WI38 (cell line): ENCODE measurements around the gene TVP23A.

ENCODE experiments used
- H3K4me3 ChIP-seq: 2 replicates; pipeline ENCODE4 v1.5.1; 2011; ENCODE audit warnings: low read depth, mild to moderate bottlenecking, control low read depth, low read length
- TF ChIP-seq, protein P1 (sequence below): IDR thresholded peaks from 2 replicates; pipeline ENCODE4 v1.5.1; 2012; ENCODE audit warnings: low read depth, mild to moderate bottlenecking, control low read depth, low read length

TVP23A gene

DNA sequence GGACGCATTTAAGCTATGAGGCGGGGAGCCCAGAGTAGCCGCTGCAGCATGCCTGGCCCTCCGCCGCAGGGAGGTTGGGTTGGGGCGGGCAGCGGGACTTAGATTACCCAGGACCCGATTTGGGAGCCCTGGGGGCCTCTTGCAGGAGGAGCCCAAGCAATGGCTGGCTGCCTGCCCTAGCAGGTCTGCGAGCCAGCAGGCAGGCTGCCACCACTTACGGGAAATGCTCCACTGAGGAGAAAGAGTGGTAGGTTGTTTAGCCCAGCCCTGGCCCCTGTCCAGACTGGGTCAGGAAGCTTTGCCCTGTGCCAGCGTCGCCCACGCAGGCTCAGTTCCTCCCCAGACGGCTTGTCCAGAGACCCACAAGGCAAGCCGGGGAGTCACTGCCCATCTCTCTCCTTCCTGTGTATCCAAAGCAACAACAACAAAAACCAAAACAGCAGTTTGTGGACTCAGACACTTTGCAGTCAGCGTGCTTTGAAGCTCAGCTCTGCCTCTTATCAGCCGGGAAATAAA is 10.3 kb upstream of the TVP23A start:
- no peak overlapping the region for H3K4me3 ChIP-seq
- TF ChIP-seq, protein P1, sequence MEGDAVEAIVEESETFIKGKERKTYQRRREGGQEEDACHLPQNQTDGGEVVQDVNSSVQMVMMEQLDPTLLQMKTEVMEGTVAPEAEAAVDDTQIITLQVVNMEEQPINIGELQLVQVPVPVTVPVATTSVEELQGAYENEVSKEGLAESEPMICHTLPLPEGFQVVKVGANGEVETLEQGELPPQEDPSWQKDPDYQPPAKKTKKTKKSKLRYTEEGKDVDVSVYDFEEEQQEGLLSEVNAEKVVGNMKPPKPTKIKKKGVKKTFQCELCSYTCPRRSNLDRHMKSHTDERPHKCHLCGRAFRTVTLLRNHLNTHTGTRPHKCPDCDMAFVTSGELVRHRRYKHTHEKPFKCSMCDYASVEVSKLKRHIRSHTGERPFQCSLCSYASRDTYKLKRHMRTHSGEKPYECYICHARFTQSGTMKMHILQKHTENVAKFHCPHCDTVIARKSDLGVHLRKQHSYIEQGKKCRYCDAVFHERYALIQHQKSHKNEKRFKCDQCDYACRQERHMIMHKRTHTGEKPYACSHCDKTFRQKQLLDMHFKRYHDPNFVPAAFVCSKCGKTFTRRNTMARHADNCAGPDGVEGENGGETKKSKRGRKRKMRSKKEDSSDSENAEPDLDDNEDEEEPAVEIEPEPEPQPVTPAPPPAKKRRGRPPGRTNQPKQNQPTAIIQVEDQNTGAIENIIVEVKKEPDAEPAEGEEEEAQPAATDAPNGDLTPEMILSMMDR = no peak

DNA sequence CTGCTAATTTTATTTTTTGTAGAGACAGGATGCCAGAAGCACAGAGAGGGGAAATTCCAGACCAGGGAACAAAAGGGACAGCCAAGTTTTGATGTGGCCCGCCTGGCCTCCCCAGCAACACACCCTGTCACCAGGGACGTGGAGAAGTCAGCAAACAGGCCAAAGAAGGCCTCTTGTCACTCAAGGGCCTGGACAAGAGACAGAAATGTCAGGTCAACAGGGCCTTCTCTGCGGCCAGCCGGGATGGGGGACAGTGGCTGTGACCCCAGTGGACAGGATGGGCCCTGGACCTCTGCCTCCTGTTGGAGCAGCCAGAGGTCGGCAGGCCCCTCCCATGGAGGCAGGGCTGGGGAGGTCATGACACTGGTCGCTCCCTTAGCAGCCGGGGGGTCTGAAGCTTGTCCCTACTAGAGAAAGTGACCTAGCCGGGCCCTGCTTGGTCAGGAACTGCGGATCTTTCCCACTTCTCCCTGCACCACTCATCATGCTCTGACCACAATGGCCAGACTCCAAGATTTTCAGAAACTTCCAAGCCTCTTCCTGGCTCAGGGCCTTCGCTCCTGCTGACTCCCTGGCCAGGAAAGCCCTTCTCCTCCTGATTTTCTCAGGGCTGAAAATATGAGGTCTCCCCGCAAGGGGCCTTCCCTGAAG is 9.2 kb upstream of the TVP23A start:
- no peak overlapping the region for H3K4me3 ChIP-seq
- TF ChIP-seq, protein P1 = no peak

DNA sequence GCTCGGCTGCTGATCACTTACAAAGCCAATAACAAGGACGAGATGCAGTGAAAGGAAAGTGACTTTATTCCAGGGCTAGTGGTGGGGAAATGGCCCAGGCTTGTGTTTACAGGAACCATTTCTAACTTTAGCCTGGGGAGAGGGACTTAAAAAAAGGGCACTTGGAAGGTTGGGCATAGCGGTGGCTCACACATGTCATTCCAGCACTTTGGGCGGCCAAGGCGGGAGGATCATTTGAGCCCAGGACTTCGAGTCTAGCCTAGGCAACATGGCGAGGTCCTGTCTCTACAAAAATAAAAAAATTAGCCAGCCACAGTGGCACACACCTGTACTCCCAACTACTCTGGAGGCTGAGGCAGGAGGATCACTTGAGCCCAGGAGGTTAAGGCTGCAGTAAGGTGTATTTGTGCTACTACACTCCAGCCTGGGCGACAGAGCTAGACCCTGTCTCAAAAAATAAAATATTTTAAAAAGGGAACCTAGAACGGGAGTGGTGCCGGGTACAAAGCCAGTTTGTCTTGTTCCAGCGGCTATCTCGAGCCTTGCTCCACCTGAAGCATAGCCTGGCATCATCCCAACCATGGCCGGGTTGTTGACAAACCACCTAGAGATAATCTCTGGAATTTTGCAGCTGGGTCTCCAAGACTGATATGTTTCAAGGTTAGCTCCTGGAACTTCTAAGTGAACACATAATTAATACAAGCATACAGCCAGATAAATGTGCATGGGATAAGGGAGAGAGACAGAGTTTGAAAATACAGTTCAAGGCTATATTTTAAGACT is 5.7 kb upstream of the TVP23A start:
- no peak overlapping the region for H3K4me3 ChIP-seq
- TF ChIP-seq, protein P1 = no peak

DNA sequence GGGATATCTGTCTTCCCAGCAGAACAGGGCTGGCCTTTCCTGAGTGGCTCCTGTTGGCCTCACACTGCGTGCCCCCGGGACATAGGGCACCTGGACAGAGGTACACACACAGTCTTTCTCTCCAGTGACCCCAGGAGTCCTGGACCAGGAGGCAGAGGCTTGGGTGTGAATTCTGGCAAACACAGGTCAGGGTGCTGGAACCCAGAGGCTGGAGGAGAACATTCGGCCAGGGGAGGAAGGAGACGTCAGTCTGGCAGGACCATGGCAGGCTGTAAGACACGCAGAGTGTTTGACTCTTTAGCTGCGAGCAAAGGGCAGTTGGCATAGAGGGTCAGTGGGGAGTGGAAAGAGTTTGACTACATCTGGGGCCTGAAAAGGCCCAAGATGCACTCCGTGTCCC is 4.1 kb upstream of the TVP23A start:
- no peak overlapping the region for H3K4me3 ChIP-seq
- TF ChIP-seq, protein P1 = no peak

DNA sequence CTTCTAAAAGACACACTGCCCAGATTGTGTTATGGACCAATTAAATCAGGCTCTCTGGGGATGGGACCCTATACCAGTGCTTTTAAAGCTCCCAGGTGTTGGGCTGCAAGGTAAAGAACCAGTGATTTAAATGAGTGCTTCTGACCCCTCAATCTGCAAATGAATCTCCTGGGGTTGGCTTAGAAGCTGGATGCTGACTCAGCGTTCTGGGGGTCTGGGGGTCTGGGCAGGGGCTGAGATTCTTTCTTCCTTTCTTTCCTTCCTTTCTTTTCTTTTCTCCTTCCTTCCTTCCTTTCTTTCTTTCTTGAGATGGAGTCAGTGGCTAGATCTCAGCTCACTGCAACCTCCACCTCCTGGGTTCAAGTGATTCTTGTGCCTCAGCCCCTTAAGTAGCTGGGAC is 2.0 kb upstream of the TVP23A start:
- H3K4me3 ChIP-seq = no peak overlapping the region
- TF ChIP-seq, protein P1 = no peak

DNA sequence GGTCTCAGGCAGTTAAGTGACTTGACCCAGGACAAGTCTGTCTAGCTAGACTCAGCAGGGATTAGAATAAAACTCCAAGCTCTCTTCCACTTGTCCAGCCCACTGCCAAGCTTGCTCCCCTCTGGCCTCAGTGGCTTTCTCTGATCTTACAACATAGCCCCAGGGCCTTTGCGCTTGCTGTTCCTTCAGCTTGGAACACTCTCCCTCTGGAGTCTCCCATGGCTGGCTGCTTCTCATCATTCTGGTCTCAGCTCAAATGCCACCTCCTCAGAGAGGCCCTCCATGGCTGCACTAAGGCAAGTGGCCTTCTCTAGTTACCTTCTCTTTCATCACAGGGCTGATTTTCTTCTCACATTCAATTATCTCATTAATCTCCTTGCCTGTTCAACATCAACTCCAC is 1.1 kb downstream of the TVP23A start:
- TF ChIP-seq, protein P1 = no peak
- no peak overlapping the region for H3K4me3 ChIP-seq

DNA sequence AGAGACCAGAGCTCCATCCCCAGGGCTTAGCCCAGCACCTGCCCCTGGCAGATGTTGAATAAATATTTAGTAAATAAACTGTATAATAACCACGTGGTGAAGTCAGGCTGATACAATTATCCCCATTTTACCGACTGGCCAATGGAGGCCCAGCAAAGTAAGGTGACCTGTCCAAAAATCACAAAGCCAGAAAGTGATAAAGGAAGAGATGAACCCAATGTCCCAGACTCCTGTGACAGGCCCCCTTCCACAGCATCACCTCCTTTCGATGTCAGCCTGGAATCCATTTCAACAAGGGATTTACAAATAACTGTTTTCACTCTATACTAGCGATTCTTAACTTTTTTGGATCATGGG is 5.5 kb downstream of the TVP23A start:
- TF ChIP-seq, protein P1 = no peak
- no peak overlapping the region for H3K4me3 ChIP-seq
